Measurements from ENCODE around the gene CLDN19.

DNA sequence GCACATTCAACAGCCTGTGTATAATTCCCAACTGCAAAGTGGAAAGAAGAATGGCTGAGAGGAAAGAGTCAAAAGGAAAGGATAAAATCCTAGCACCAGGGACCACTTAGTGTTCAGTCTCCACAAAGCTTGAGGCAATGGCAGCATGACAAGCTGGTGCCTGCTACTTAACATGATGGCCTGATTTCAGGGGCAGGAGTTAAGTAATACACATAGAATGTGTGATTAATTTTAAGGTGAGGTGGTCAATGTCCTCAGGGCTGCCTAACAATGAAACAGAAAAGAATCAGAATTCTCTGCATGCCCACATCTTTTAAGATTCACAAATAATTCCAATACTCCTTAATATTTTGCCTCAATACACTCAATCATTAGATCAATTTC lies 17.8 kb upstream of the CLDN19 start:
- TF ChIP-seq, protein P1, sequence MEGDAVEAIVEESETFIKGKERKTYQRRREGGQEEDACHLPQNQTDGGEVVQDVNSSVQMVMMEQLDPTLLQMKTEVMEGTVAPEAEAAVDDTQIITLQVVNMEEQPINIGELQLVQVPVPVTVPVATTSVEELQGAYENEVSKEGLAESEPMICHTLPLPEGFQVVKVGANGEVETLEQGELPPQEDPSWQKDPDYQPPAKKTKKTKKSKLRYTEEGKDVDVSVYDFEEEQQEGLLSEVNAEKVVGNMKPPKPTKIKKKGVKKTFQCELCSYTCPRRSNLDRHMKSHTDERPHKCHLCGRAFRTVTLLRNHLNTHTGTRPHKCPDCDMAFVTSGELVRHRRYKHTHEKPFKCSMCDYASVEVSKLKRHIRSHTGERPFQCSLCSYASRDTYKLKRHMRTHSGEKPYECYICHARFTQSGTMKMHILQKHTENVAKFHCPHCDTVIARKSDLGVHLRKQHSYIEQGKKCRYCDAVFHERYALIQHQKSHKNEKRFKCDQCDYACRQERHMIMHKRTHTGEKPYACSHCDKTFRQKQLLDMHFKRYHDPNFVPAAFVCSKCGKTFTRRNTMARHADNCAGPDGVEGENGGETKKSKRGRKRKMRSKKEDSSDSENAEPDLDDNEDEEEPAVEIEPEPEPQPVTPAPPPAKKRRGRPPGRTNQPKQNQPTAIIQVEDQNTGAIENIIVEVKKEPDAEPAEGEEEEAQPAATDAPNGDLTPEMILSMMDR (IDR thresholded peaks at IDR 0.05), result no peak
- TF ChIP-seq EZH2 (IDR thresholded peaks at IDR 0.05; ENCODE audit: borderline replicate concordance, insufficient read depth, low read depth, low read length, poor library complexity, severe bottlenecking), result no peak

Measured in B cell (primary cell).